SK-N-SH (cell line): ENCODE data around the gene ZNF319. TPM values are rescaled to one million over a fixed set of nuclear protein-coding genes. Genes with fewer than 3 reads are reported as not detected.

Source experiments
- CTCF ChIA-PET: fragments of 300-600, 350-600 bp; formaldehyde crosslinking; extraction: SDS; loops from one replicate; lab custom pipeline; 2021; lab: Yijun Ruan, JAX
- POLR2A ChIA-PET: fragments of 350-600 bp; sonication (Branson Sonifier 250); formaldehyde crosslinking; extraction: SDS; loops from one replicate; lab custom pipeline; 2020; ENCODE audit warnings: antibody characterized with exemption, inconsistent platforms; lab: Yijun Ruan, JAX
- DNase-seq: peaks from one replicate; pipeline ENCODE4 v3.0.0; 2012
- H2AFZ ChIP-seq: fragments of 200-600 bp; sonication (generic); 2 replicates; pipeline ENCODE4 v1.8.1; 2016; ENCODE audit warnings: antibody characterized with exemption, mild to moderate bottlenecking, low read depth
- H3F3A ChIP-seq: fragments of 200-600 bp; sonication (generic); replicated peaks from 2 replicates; pipeline ENCODE3; 2016; ENCODE audit warnings: antibody characterized with exemption, mild to moderate bottlenecking; ENCODE audit not compliant: insufficient read depth
- H3K27ac ChIP-seq, 2 experiments: fragments of 200-500 bp in 1 of 2; fragments of 200-600 bp in 1 of 2; sonication (Bioruptor generic) in 1 of 2; sonication (generic), shearing (Covaris generic) in 1 of 2; 2 replicates each; pipeline versions ENCODE4 v1.5.1 to v1.6.1; 2014 to 2016; ENCODE audit warnings: low read depth in 2 of 2, inconsistent platforms in 1 of 2, low read length in 1 of 2, mild to moderate bottlenecking in 1 of 2, mixed read lengths in 1 of 2
- H3K27me3 ChIP-seq: fragments of 200-600 bp; sonication (generic), shearing (Covaris generic); 2 replicates; pipeline ENCODE4 v1.6.1; 2016; ENCODE audit warnings: mixed run types; ENCODE audit not compliant: insufficient read depth
- H3K36me3 ChIP-seq, 2 experiments: fragments of 200-500 bp in 1 of 2; fragments of 200-600 bp in 1 of 2; sonication (Bioruptor generic) in 1 of 2; sonication (generic) in 1 of 2; replicated peaks in 1 of 2; 2 replicates each; pipeline versions ENCODE3 to v1.5.1; 2014 to 2016; ENCODE audit warnings: low read length in 1 of 2, mild to moderate bottlenecking in 1 of 2; ENCODE audit not compliant: insufficient read depth in 2 of 2, control insufficient read depth in 1 of 2
- H3K4me1 ChIP-seq, 2 experiments: fragments of 200-500 bp in 1 of 2; fragments of 200-600 bp in 1 of 2; sonication (Bioruptor generic) in 1 of 2; sonication (generic), shearing (Covaris generic) in 1 of 2; 2 replicates each; pipeline versions ENCODE4 v1.5.1 to v1.6.1; 2014 to 2016; ENCODE audit warnings: low read depth in 1 of 2, low read length in 1 of 2, mixed run types in 1 of 2; ENCODE audit not compliant: insufficient read depth in 2 of 2, control insufficient read depth in 1 of 2
- H3K4me2 ChIP-seq: fragments of 200-600 bp; sonication (generic), shearing (Covaris generic); 2 replicates; pipeline ENCODE4 v1.6.1; 2017; ENCODE audit warnings: mixed run types
- H3K4me3 ChIP-seq, 2 experiments: fragments of 200-500 bp in 1 of 2; fragments of 200-600 bp in 1 of 2; sonication (Bioruptor generic) in 1 of 2; sonication (generic), shearing (Covaris generic) in 1 of 2; 2 replicates each; pipeline versions ENCODE4 v1.5.1 to v1.8.1; 2014 to 2016; ENCODE audit warnings: low read depth in 2 of 2, inconsistent platforms in 1 of 2, low read length in 1 of 2, mild to moderate bottlenecking in 1 of 2, mixed read lengths in 1 of 2, moderate library complexity in 1 of 2
- H3K79me2 ChIP-seq: fragments of 200-600 bp; sonication (generic); 2 replicates; pipeline ENCODE4 v1.8.1; 2017; ENCODE audit warnings: mild to moderate bottlenecking; ENCODE audit not compliant: insufficient read depth
- H3K9ac ChIP-seq: fragments of 200-600 bp; sonication (generic); 2 replicates; pipeline ENCODE4 v1.6.1; 2017; ENCODE audit warnings: mixed run types
- H3K9me2 ChIP-seq: fragments of 200-600 bp; sonication (generic); 2 replicates; pipeline ENCODE4 v1.6.1; 2017; ENCODE audit warnings: mixed run types
- H3K9me3 ChIP-seq: fragments of 200-600 bp; sonication (generic); 2 replicates; pipeline ENCODE4 v1.6.1; 2017; ENCODE audit warnings: mixed run types, mild to moderate bottlenecking, moderate library complexity
- H4K20me1 ChIP-seq: fragments of 200-600 bp; sonication (generic); 2 replicates; pipeline ENCODE4 v1.6.1; 2017; ENCODE audit warnings: mild to moderate bottlenecking, mixed run types; ENCODE audit not compliant: insufficient read depth
- FOXJ3 ChIP-seq: sonication (generic); formaldehyde crosslinking; IDR thresholded peaks from 2 replicates; pipeline ENCODE4 v1.5.1; 2020; ENCODE audit warnings: mild to moderate bottlenecking, missing genetic modification reagents
- GATA2 ChIP-seq: sonication (generic); formaldehyde crosslinking; IDR thresholded peaks from 2 replicates; pipeline ENCODE4 v1.5.0; 2020; ENCODE audit warnings: mild to moderate bottlenecking, missing genetic modification reagents
- MXI1 ChIP-seq: IDR thresholded peaks from 2 replicates; pipeline ENCODE4 v1.6.1; 2012; ENCODE audit warnings: mild to moderate bottlenecking, low read depth, low read length, improper control_type of control experiment
- NRF1 ChIP-seq: IDR thresholded peaks from 2 replicates; pipeline ENCODE4 v1.6.1; 2012; ENCODE audit warnings: low read depth, mild to moderate bottlenecking, low read length
- RAD21 ChIP-seq: IDR thresholded peaks from 2 replicates; pipeline ENCODE4 v1.6.1; 2012; ENCODE audit warnings: mild to moderate bottlenecking, low read length
- RFX5 ChIP-seq: IDR thresholded peaks from 2 replicates; pipeline ENCODE4 v1.6.1; 2012; ENCODE audit warnings: mild to moderate bottlenecking, improper control_type of control experiment, low read length
- RXRA ChIP-seq: IDR thresholded peaks from 2 replicates; pipeline ENCODE4 v1.4.0; 2012; ENCODE audit warnings: low read depth, mild to moderate bottlenecking, borderline replicate concordance
- SMC3 ChIP-seq: IDR thresholded peaks from 2 replicates; pipeline ENCODE4 v1.6.1; 2012; ENCODE audit warnings: low read depth, low read length, improper control_type of control experiment
- TEAD4 ChIP-seq: IDR thresholded peaks from 2 replicates; pipeline ENCODE4 v1.4.0; 2012; ENCODE audit warnings: mild to moderate bottlenecking, borderline replicate concordance; ENCODE audit not compliant: insufficient read depth
- USF2 ChIP-seq: fragments of 150-350 bp; IDR thresholded peaks from 2 replicates; pipeline ENCODE4 v1.6.1; 2017; ENCODE audit warnings: antibody characterized with exemption, low read length, low read depth, borderline replicate concordance
- WGBS: methylation state at CpG from one replicate; pipeline ENCODE4 v1.1.6; 2017; ENCODE audit warnings: low lambda C conversion rate; 5-methylcytosine and 5-hydroxymethylcytosine counted together
- polyA plus RNA-seq, 3 experiments: library from polyadenylated mRNA; depleted of rRNA; stranded (reverse); fragments of >200 nt; gene quantifications; 2 replicates each; pipeline ENCODE4 v1.2.3, GENCODE V29; 2012
- TF ChIP-seq, protein P1 (sequence below): IDR thresholded peaks from 2 replicates; pipeline ENCODE4 v1.4.0; 2012; ENCODE audit warnings: low read depth

ZNF319 gene
- polyA plus RNA-seq, 1 of the 3 experiments (the other 2 are of a cell fraction): 7.6 TPM

DNA sequence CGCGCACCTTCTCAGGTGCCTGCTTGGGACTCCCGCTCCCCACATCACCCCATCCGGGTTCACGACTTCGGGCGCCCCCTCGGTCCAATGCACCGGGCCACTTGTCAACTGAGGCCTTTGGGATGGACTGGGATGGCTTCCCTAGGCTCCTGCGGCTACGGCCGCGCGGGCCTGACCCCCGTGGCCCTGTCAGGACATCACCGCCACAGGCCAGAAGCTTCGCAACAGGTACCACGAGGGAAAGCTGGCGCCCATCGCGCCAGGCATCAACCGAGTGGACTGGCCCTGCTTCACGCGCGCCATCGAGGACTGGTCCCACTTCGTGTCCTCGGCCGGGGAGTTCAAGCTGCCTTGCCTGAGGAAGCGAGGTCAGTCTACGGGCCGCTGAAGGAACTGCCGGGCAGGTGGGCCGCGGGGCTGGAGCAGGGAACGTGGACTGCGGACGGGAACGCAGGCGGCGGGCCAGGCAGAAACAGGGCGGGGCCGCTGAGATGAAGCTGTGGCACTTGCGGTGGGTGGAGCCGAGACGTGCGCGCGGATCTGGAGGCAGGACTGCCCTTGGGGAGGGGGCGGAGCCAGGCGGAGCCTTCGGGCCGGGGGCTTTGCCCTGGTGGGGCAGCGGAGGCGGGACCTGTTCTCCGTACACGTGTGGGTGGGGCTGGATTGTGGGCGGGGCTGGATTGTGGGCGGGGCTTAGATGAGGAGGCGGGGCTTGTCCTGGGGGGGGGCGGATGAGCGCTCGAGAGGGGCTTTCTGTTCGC lies 15.8 kb downstream of the ZNF319 start:
- ChIA-PET CTCF (interaction anchor here (0.7 to 1.4 kb wide), 3 partner anchors 15 to 409 kb away, joined by 3 to 4 read pairs (median 3); no protein-coding TSS in a partner anchor), POLR2A (no interaction called here)
- H3K4me3 ChIP-seq: peak overlapping the region; percentile 54 to 64
- peak overlapping the region; percentile 36; the same call in 1 of the 2 replicates for H3K9ac ChIP-seq
- no peaks in the 10 kb centered on the region for H3K27me3 ChIP-seq
- H3K4me2 ChIP-seq: peak overlapping the region; percentile 78
- H2AFZ ChIP-seq: peak overlapping the region; percentile 85; the same call in 1 of the 2 replicates
- H3K4me1 ChIP-seq: peaks cover 0 to 16% of the 10 kb centered on the region in 2 experiments; a peak in 1 of 4 replicates
- DNase-seq: peak; percentile 96
- no peaks in the 10 kb centered on the region for H3K9me2 ChIP-seq
- TF ChIP-seq MXI1: no peak
- TF ChIP-seq, protein P1, sequence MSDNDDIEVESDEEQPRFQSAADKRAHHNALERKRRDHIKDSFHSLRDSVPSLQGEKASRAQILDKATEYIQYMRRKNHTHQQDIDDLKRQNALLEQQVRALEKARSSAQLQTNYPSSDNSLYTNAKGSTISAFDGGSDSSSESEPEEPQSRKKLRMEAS: no peak
- TF ChIP-seq NRF1: no peak
- TF ChIP-seq RAD21: no peak
- TF ChIP-seq GATA2 (CRISPR knock-in tag): no peak
- no peak for TF ChIP-seq FOXJ3
- no peaks in the 10 kb centered on the region for H3F3A ChIP-seq
- no peak overlapping the region for H3K27ac ChIP-seq
- no peaks in the 10 kb centered on the region for H3K36me3 ChIP-seq
- H3K79me2 ChIP-seq: no peaks in the 10 kb centered on the region
- no peaks in the 10 kb centered on the region for H3K9me3 ChIP-seq
- WGBS: 44% methylated on average over 31 of the region's 64 CpGs
- H4K20me1 ChIP-seq: no peaks in the 10 kb centered on the region

GRCh38 chr16:57982385-57982784 lies 18.1 kb downstream of the ZNF319 start:
- Histone ChIP-seq H3K27me3 (no peaks in the 10 kb centered on the region; the same call in 1 of the 2 replicates), H3K9ac (no peak overlapping the region), H3F3A (no peaks in the 10 kb centered on the region), H3K4me3 (no peak overlapping the region), H3K9me2 (no peaks in the 10 kb centered on the region), H2AFZ (no peak overlapping the region), H3K36me3 (no peaks in the 10 kb centered on the region), H3K4me2 (no peak overlapping the region), H3K4me1 (peaks cover 0 to 10% of the 10 kb centered on the region in 2 experiments; a peak in 1 of 4 replicates), H3K9me3 (no peaks in the 10 kb centered on the region), H3K79me2 (no peaks in the 10 kb centered on the region), H3K27ac (no peak overlapping the region), H4K20me1 (no peaks in the 10 kb centered on the region)
- TF ChIP-seq USF2 (no peak), RAD21 (no peak), SMC3 (no peak), RFX5 (no peak)
- ChIA-PET POLR2A (no interaction called here), CTCF (interaction anchor here (1.0 kb wide), 1 partner anchor 39 kb away, joined by 3 read pairs; no protein-coding TSS in a partner anchor)
- WGBS: 83% methylated on average over 5 of the region's 5 CpGs
- no peak for DNase-seq

- Histone ChIP-seq H2AFZ (no peak overlapping the region), H3K4me2 (no peak overlapping the region), H3K27me3 (no peaks in the 10 kb centered on the region; the same call in 1 of the 2 replicates), H3K36me3 (no peaks in the 10 kb centered on the region), H3K27ac (no peak overlapping the region), H3K4me3 (no peak overlapping the region), H4K20me1 (no peaks in the 10 kb centered on the region), H3F3A (no peaks in the 10 kb centered on the region), H3K9ac (no peak overlapping the region), H3K79me2 (no peaks in the 10 kb centered on the region), H3K4me1 (peaks cover 0 to 10% of the 10 kb centered on the region in 2 experiments; a peak in 1 of 4 replicates), H3K9me3 (no peaks in the 10 kb centered on the region), H3K9me2 (no peaks in the 10 kb centered on the region)
- CTCF ChIA-PET: interaction anchor here (1.0 kb wide), 1 partner anchor 40 kb away, joined by 3 read pairs; no protein-coding TSS in a partner anchor
- WGBS: 82% methylated on average over 5 of the region's 7 CpGs
- TF ChIP-seq USF2 (no peak), RXRA (no peak), TEAD4 (no peak)
- POLR2A ChIA-PET: no interaction called here
- no peak for DNase-seq
These were observed 18.8 kb downstream of the ZNF319 start for GRCh38 chr16:57981636-57982035.
